Kidney (tissue), 14 donors: ENCODE measurements around the gene HS1BP3. TPM values are rescaled to one million over a fixed set of nuclear protein-coding genes. Genes with fewer than 3 reads are reported as not detected.
A peak's percentile ranks its signal among the peaks of the same experiment; 100 is the strongest.

Experiments
- DNase-seq, 5 donors: peaks; one replicate each; pipeline ENCODE4 v3.0.0-alpha.2; 2013 to 2020
- FAIRE-seq: peaks from 2 replicates; lab custom pipeline; 2012; peaks lifted over from hg19 to GRCh38; lab: Jason Lieb, UNC
- H3K27ac ChIP-seq, 2 donors: one replicate each; pipeline ENCODE4 v1.7.0; 2013; ENCODE audit warnings: low read depth in 2 of 2, low read length in 2 of 2, inconsistent platforms in 1 of 2
- H3K27me3 ChIP-seq: one replicate; pipeline ENCODE4 v1.7.1; 2013; ENCODE audit warnings: low read length, inconsistent platforms; ENCODE audit not compliant: control insufficient read depth, insufficient read depth
- H3K36me3 ChIP-seq, 3 donors: one replicate each; pipeline versions ENCODE4 v1.7.0 to v1.7.1; 2013; ENCODE audit warnings: low read length in 3 of 3, control low read depth in 1 of 3, inconsistent platforms in 1 of 3; ENCODE audit not compliant: insufficient read depth in 3 of 3, control insufficient read depth in 2 of 3
- H3K4me1 ChIP-seq, 3 donors: one replicate each; pipeline versions ENCODE4 v1.7.0 to v1.7.1; 2013; ENCODE audit warnings: low read length in 3 of 3, inconsistent platforms in 1 of 3, low read depth in 1 of 3; ENCODE audit not compliant: control insufficient read depth in 2 of 3, insufficient read depth in 2 of 3
- H3K4me3 ChIP-seq, 3 donors: one replicate each; pipeline versions ENCODE4 v1.7.0 to v1.8.1; 2013; ENCODE audit warnings: low read length in 3 of 3, control low read depth in 1 of 3, inconsistent platforms in 1 of 3
- H3K9ac ChIP-seq, 3 donors: one replicate each; pipeline versions ENCODE4 v1.7.0 to v1.7.1; 2013; ENCODE audit warnings: low read length in 3 of 3, control low read depth in 1 of 3, inconsistent platforms in 1 of 3
- H3K9me3 ChIP-seq, 3 donors: one replicate each; pipeline versions ENCODE4 v1.7.0 to v1.7.1; 2013; ENCODE audit warnings: low read length in 3 of 3, control low read depth in 1 of 3, inconsistent platforms in 1 of 3; ENCODE audit not compliant: control insufficient read depth in 2 of 3, insufficient read depth in 1 of 3
- intact Hi-C: fragments of 100-400 bp; cut with DNase I; formaldehyde crosslinking; loops from one replicate; pipeline ENCODE4 v1.11.1; 2022
- polyA plus RNA-seq: library from polyadenylated mRNA; stranded (reverse); fragments of 350-450 nt; fragmentation: Illumina TruSeq; extraction: RNeasy Lipid Tissue Mini Kit (QIAGEN cat#74804); gene quantifications from one replicate; pipeline ENCODE4 v1.2.3, GENCODE V29; 2014; ENCODE audit warnings: low read depth, low replicate concordance; ENCODE audit not compliant: insufficient read depth
- total RNA-seq: library from RNA; stranded (reverse); fragmentation: NEBNext Ultra II Directional; extraction: Animal tissue kit (Norgen Biotek cat#: 25700); gene quantifications from one replicate; pipeline ENCODE4 v1.2.1, GENCODE V29; 2021
- TF ChIP-seq, protein P1 (sequence below): IDR thresholded peaks from 3 replicates; pipeline ENCODE4 v1.5.1; 2012; ENCODE audit warnings: mild to moderate bottlenecking, moderate library complexity, borderline replicate concordance; ENCODE audit not compliant: insufficient read depth; ENCODE audit errors: extremely low read depth
- donor health status: control.
- donor health status: control.
- donor health status: control.
- donor health status: control.
- donor health status: control.
- donor health status: DM: yes; HTN: yes; CAD: no.
- donor health status: Normal renal cell carcinoma (clear cell type).

The HS1BP3 gene
- total and polyA plus RNA-seq, 2 donors from 2014 or later = 35.5 to 37.5 TPM

DNA sequence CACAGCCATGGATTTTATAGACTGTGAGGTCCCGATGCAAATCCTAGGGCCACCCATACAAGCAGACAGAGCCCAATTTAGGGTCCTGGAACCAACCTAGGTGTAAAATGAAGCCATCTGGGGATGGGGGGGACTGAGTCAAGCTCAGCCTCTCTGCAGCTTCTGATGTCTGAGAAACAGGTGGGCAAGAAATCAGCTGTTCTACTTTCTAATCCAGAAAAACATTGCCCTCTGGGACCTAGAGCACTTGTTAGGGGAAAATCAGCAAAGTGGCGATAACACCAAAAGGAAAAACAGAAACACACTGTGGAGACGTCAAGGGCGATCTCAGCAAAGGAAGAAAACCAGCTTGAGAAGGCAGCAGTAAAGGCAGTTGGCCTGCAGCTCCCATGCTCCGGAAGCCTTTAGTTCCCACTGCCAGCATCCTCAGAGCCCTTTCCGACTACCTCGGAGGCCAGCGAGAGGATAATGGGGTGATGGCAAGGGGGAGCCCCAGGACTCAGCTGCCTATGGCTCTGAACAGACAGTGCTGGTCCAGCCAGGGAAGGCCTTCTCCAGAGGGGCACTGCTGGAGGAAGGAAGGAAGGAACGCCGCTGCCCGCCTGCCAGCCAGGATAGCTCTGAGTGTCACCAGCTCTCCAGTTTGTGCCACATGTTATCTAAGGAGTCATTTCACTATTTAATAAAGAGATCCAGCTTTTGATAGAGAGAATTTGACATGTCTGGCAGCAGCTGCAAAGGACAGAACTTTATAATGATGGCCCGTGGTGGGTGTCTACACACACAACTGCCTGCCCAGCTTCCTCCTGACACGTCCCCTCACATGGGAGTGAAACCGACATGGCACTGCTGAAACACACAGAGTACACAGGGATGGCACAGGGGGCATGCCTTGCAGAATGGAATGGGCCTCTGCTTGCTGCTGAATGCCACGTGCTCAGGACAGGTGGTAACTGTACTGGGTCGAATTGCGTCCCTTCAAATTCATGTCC lies 37.7 kb downstream of the HS1BP3 start:
- no peak overlapping the region for H3K4me3 ChIP-seq
- peak in 2 of 5 donors; percentile 40 to 66 for DNase-seq
- no peaks in the 10 kb centered on the region for H3K9me3 ChIP-seq
- no peaks in the 10 kb centered on the region for H3K36me3 ChIP-seq
- no peak for FAIRE-seq
- H3K4me1 ChIP-seq = peaks cover 0 to 74% (median 63%) of the 10 kb centered on the region in 3 donors
- no peaks in the 10 kb centered on the region for H3K27me3 ChIP-seq
- no peak overlapping the region for H3K9ac ChIP-seq
- intact Hi-C loops = no loop called here
- H3K27ac ChIP-seq = peak overlapping the region in 1 of 2 donors; percentile 45
- TF ChIP-seq, protein P1, sequence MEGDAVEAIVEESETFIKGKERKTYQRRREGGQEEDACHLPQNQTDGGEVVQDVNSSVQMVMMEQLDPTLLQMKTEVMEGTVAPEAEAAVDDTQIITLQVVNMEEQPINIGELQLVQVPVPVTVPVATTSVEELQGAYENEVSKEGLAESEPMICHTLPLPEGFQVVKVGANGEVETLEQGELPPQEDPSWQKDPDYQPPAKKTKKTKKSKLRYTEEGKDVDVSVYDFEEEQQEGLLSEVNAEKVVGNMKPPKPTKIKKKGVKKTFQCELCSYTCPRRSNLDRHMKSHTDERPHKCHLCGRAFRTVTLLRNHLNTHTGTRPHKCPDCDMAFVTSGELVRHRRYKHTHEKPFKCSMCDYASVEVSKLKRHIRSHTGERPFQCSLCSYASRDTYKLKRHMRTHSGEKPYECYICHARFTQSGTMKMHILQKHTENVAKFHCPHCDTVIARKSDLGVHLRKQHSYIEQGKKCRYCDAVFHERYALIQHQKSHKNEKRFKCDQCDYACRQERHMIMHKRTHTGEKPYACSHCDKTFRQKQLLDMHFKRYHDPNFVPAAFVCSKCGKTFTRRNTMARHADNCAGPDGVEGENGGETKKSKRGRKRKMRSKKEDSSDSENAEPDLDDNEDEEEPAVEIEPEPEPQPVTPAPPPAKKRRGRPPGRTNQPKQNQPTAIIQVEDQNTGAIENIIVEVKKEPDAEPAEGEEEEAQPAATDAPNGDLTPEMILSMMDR = no peak

DNA sequence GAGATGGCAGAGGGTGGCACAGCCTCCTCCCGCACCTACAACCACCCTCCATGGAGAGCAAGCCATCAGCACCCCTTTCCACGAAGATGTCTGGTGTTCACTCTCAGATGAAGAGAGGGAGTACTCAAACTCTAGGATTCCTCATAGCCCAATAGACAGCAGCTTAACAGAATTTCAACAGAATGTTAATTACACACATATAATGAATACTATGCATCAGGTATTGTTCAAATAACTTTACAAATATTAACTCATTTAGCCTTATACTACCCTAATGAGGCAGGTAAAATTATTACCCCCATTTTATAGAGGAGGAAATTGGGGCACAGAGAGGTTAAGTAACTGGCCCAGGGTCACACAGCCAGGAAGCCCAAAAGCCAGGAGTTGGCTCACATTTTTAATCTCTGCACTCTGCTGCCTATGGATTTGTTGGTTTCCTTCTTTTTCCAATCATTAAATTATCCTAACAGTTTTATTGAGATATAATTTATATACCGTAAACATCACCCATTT lies 39.0 kb downstream of the HS1BP3 start:
- peak overlapping the region in 1 of 3 donors; percentile 28 for H3K9ac ChIP-seq
- peaks cover 0 to 61% (median 50%) of the 10 kb centered on the region in 3 donors for H3K4me1 ChIP-seq
- intact Hi-C loops = no loop called here
- TF ChIP-seq, protein P1 = no peak
- H3K9me3 ChIP-seq = peaks cover 0 to 3% (median 0%) of the 10 kb centered on the region in 3 donors
- FAIRE-seq (no peak), DNase-seq (no peak)
- no peaks in the 10 kb centered on the region for H3K36me3 ChIP-seq
- no peak overlapping the region for H3K4me3 ChIP-seq
- peak overlapping the region; percentile 76 to 91 for H3K27ac ChIP-seq
- no peaks in the 10 kb centered on the region for H3K27me3 ChIP-seq

DNA sequence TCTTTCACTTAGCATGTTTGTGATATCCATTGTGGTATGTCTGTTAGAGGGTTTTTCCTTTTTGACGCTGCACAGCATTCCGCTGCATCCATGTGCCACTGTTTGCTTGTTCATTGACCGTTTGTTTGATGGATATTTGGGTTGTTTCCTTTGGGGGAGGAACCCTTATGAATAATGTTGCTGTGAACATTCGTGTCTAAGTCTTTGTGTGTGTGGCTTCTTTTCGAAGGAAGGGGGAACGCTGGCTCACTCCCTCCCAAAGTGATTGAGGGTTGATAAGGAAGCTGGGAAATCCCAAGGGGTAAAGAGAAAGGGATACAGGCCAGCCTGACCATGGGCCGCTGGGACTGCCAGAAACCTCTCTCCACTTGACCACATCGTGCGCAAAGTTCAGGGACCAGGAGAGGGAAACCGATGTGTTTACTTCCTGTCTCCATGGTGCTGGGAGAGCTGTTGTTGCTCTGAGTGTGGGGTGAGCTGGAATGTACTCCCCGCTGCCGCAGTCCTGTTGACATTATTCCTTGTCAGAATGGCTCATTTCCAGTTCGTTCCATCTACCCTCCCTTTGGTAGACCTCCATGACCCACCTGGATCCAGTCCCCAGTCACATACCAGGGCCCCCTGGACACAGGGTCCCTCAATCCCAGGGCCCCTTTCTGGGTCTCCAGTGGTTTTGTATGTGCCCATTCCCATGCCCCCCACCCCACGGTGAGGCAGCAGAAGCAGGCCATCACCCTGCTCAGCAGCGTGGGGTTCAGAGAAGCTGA lies 39.6 kb downstream of the HS1BP3 start:
- no peak overlapping the region for H3K4me3 ChIP-seq
- TF ChIP-seq, protein P1 = no peak
- DNase-seq = peak; percentile 79 to 98 (median 92)
- FAIRE-seq = peak; percentile 23
- peak overlapping the region in 1 of 3 donors; percentile 28 for H3K9ac ChIP-seq
- intact Hi-C loops = no loop called here
- no peaks in the 10 kb centered on the region for H3K36me3 ChIP-seq
- peaks cover 0 to 54% (median 44%) of the 10 kb centered on the region in 3 donors for H3K4me1 ChIP-seq
- peak overlapping the region; percentile 76 to 91 for H3K27ac ChIP-seq
- no peaks in the 10 kb centered on the region for H3K27me3 ChIP-seq
- peaks cover 0 to 3% (median 0%) of the 10 kb centered on the region in 3 donors for H3K9me3 ChIP-seq
